Endodermal cell (in vitro differentiated cells): ENCODE results near the gene MORN1. TPM values are rescaled to one million over a fixed set of nuclear protein-coding genes. Genes with fewer than 3 reads are reported as not detected.

Experiments
- DNase-seq: peaks from one replicate; pipeline ENCODE4 v3.0.0-alpha.2; 2017
- H3K27ac ChIP-seq: 2 replicates; pipeline ENCODE4 v1.5.1; 2013; ENCODE audit warnings: mild to moderate bottlenecking, low read depth, low read length, moderate library complexity
- H3K27me3 ChIP-seq: 2 replicates; pipeline ENCODE4 v1.6.1; 2013; ENCODE audit warnings: mild to moderate bottlenecking, low read length, moderate library complexity; ENCODE audit not compliant: insufficient read depth, control insufficient read depth, poor library complexity, severe bottlenecking
- H3K36me3 ChIP-seq: 2 replicates; pipeline ENCODE4 v1.7.0; 2013; ENCODE audit warnings: mild to moderate bottlenecking, low read length, moderate library complexity; ENCODE audit not compliant: control insufficient read depth, insufficient read depth
- H3K4me1 ChIP-seq: one replicate; pipeline ENCODE4 v1.7.0; 2013; ENCODE audit warnings: low read length; ENCODE audit not compliant: control insufficient read depth, insufficient read depth
- H3K4me3 ChIP-seq: 2 replicates; pipeline ENCODE4 v1.5.1; 2013; ENCODE audit warnings: mild to moderate bottlenecking, low read length, moderate library complexity
- H3K9ac ChIP-seq: 2 replicates; pipeline ENCODE4 v1.6.1; 2013; ENCODE audit warnings: mild to moderate bottlenecking, low read length, moderate library complexity; ENCODE audit not compliant: poor library complexity, severe bottlenecking; ENCODE audit errors: extremely low read depth
- H3K9me3 ChIP-seq: 2 replicates; pipeline ENCODE4 v1.6.1; 2013; ENCODE audit warnings: mild to moderate bottlenecking, low read length, moderate library complexity; ENCODE audit not compliant: control insufficient read depth
- H3K27ac Mint-ChIP-seq: 2 replicates; pipeline ENCODE4 v1.8.0; 2020; ENCODE audit warnings: mixed read lengths
- H3K27me3 Mint-ChIP-seq: 2 replicates; pipeline ENCODE4 v1.8.0; 2021; ENCODE audit warnings: mild to moderate bottlenecking, mixed read lengths; ENCODE audit not compliant: insufficient read depth
- H3K36me3 Mint-ChIP-seq: 2 replicates; pipeline ENCODE4 v1.8.0; 2020; ENCODE audit warnings: low read depth, mixed read lengths
- H3K4me1 Mint-ChIP-seq: 2 replicates; pipeline ENCODE4 v1.8.0; 2020; ENCODE audit warnings: mixed read lengths
- H3K4me3 Mint-ChIP-seq: 2 replicates; pipeline ENCODE4 v1.8.0; 2020; ENCODE audit warnings: mild to moderate bottlenecking, moderate library complexity, mixed read lengths
- H3K9me3 Mint-ChIP-seq: 2 replicates; pipeline ENCODE4 v1.8.0; 2020; ENCODE audit warnings: mild to moderate bottlenecking, mixed read lengths
- WGBS, 2 experiments: methylation state at CpG; one replicate each; pipeline versions ENCODE4 v1.1.5 to v1.1.7; 2013; ENCODE audit warnings: missing lambda C conversion rate in 2 of 2, mixed read lengths in 1 of 2; ENCODE audit not compliant: insufficient coverage in 1 of 2, insufficient read length in 1 of 2; 5-methylcytosine and 5-hydroxymethylcytosine counted together
- total RNA-seq, 2 donors: library from RNA; stranded (reverse); fragmentation: NEBNext Ultra II Directional in 1 of 2; extraction: Animal tissue kit (Norgen Biotek cat#: 25700) in 1 of 2; gene quantifications; 2 replicates in 1 of 2; 3 replicates in 1 of 2; pipeline ENCODE4 v1.2.1, GENCODE V29; 2021
- TF ChIP-seq, protein P1 (sequence below): fragments of 200-600 bp; sonication (generic); conservative IDR thresholded peaks from 2 replicates; pipeline ENCODE4 v1.5.0; 2021; ENCODE audit warnings: antibody characterized with exemption, mild to moderate bottlenecking

MORN1 gene
- total RNA-seq, 2 donors from 2014 or later: 21.3 to 24.9 TPM

DNA sequence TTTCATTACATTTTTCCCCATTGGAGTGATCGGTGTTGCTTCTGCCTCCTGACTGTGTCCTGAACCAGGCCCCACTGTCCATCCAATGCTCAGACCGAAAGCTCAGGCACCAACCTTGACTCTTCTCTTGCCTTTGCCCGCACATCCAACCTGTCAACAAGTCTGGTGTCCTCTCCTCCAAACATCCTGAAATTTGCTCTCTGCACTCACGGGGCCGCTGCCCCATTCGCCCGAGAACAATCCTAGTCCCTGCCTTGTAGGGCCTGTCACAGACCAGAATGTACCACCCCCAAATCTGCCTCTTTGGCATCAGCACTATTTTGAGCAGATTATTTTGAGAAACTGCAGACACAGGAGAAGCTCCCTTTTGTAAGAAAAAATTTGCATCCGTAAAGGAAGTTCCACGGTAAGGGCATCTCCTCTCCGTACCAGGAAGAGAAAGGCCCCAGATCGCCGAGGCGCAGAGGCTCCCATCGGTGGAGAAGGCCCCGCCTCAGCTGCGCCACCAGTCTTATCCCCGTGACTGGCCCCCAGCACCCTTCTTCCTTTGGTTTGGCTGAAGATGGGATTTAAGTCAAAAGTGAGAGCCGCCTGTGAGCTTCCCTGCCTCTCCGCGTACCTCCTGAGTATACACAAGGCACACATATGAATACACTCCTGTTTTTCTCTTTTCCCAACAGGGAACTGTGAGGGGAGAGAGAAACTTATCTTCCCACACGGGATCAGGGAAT is 7.1 kb downstream of the MORN1 start:
- no peak overlapping the region for H3K4me3 Mint-ChIP-seq
- H3K4me1 ChIP-seq: no peaks in the 10 kb centered on the region
- H3K27me3 ChIP-seq: no peaks in the 10 kb centered on the region
- whole genome bisulfite sequencing, 2 experiments: 90 to 96% methylated on average over 11 to 21 of the region's 21 CpGs
- no peaks in the 10 kb centered on the region for H3K9me3 ChIP-seq
- TF ChIP-seq, protein P1, sequence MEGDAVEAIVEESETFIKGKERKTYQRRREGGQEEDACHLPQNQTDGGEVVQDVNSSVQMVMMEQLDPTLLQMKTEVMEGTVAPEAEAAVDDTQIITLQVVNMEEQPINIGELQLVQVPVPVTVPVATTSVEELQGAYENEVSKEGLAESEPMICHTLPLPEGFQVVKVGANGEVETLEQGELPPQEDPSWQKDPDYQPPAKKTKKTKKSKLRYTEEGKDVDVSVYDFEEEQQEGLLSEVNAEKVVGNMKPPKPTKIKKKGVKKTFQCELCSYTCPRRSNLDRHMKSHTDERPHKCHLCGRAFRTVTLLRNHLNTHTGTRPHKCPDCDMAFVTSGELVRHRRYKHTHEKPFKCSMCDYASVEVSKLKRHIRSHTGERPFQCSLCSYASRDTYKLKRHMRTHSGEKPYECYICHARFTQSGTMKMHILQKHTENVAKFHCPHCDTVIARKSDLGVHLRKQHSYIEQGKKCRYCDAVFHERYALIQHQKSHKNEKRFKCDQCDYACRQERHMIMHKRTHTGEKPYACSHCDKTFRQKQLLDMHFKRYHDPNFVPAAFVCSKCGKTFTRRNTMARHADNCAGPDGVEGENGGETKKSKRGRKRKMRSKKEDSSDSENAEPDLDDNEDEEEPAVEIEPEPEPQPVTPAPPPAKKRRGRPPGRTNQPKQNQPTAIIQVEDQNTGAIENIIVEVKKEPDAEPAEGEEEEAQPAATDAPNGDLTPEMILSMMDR: no peak
- H3K27ac Mint-ChIP-seq: no peak overlapping the region
- H3K9me3 Mint-ChIP-seq: no peaks in the 10 kb centered on the region
- H3K9ac ChIP-seq: no peak overlapping the region
- DNase-seq: no peak
- peaks cover 18% of the 10 kb centered on the region for H3K36me3 ChIP-seq
- H3K27ac ChIP-seq: no peak overlapping the region
- H3K4me3 ChIP-seq: no peak overlapping the region
- H3K27me3 Mint-ChIP-seq: no peaks in the 10 kb centered on the region
- H3K4me1 Mint-ChIP-seq: no peaks in the 10 kb centered on the region
- H3K36me3 Mint-ChIP-seq: peaks cover 3% of the 10 kb centered on the region

DNA sequence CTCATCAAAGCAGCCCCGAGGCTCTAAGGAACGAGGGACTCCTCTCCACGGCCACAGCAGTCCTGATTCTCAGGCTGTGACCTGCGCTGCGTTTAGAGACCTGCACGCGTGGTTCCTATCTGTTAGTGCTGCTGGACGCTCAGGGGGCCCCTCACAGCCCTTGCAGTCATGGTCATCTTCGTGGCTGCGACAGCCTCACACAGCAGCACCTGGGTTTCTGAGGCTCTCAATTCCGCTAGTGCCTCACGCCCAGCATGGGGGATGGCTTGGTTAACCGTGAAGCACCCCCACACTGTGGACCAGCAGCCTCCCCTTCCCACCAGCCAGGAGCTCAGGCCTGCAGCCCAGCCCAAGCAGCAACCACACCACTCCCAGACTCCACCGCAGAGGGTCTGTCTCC is 7.8 kb downstream of the MORN1 start:
- H3K4me3 Mint-ChIP-seq: no peak overlapping the region
- Histone ChIP-seq H3K27me3 (no peaks in the 10 kb centered on the region), H3K4me1 (no peaks in the 10 kb centered on the region), H3K9ac (no peak overlapping the region), H3K4me3 (no peak overlapping the region), H3K9me3 (no peaks in the 10 kb centered on the region), H3K36me3 (peaks cover 16% of the 10 kb centered on the region), H3K27ac (no peak overlapping the region)
- H3K9me3 Mint-ChIP-seq: no peaks in the 10 kb centered on the region
- DNase-seq: no peak
- H3K27ac Mint-ChIP-seq: no peak overlapping the region
- WGBS, 2 experiments: 92% methylated on average over 11 to 14 of the region's 14 CpGs
- H3K4me1 Mint-ChIP-seq: no peaks in the 10 kb centered on the region
- TF ChIP-seq, protein P1: no peak
- H3K36me3 Mint-ChIP-seq: peaks cover 3% of the 10 kb centered on the region
- no peaks in the 10 kb centered on the region for H3K27me3 Mint-ChIP-seq

- no peak overlapping the region for H3K27ac Mint-ChIP-seq
- H3K4me1 ChIP-seq: no peaks in the 10 kb centered on the region
- H3K27ac ChIP-seq: no peak overlapping the region
- H3K36me3 Mint-ChIP-seq: peaks cover 3% of the 10 kb centered on the region
- no peak overlapping the region for H3K4me3 Mint-ChIP-seq
- H3K9ac ChIP-seq: no peak overlapping the region
- H3K4me1 Mint-ChIP-seq: no peaks in the 10 kb centered on the region
- no peak overlapping the region for H3K4me3 ChIP-seq
- H3K9me3 ChIP-seq: no peaks in the 10 kb centered on the region
- H3K36me3 ChIP-seq: peaks cover 11% of the 10 kb centered on the region
- H3K9me3 Mint-ChIP-seq: no peaks in the 10 kb centered on the region
- DNase-seq: peak; percentile 93
- no peaks in the 10 kb centered on the region for H3K27me3 Mint-ChIP-seq
- TF ChIP-seq, protein P1: peak; percentile 79
- H3K27me3 ChIP-seq: no peaks in the 10 kb centered on the region
- 47 to 70% methylated on average over 6 to 13 of the region's 13 CpGs for WGBS, 2 experiments
These were observed 8.6 kb downstream of the MORN1 start for GRCh38 chr1:2382621-2383361.
